Kidney capillary endothelial cell (primary cell): Measurements from ENCODE around the gene APOM.

Source experiments
- DNase-seq: peaks from one replicate; pipeline ENCODE4 v3.0.0-alpha.2; 2018; ENCODE audit warnings: low spot score

Gene APOM

DNA sequence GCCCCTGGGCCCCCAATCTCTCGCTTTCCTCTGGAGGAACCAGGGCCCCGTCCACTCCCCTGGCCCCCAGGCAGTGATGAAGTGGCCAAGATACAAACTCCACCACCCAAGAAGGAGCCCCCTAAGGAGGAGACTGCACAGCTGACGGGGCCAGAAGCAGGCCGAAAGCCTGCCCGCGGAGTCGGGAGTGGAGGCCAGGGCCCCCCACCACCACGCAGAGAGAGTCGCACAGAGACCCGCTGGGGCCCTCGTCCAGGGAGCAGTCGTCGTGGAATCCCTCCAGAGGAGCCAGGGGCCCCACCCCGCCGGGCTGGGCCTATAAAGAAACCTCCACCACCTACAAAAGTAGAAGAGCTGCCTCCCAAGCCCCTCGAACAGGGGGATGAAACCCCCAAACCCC is 24.5 kb upstream of the APOM start:
- DNase-seq = no peak

DNA sequence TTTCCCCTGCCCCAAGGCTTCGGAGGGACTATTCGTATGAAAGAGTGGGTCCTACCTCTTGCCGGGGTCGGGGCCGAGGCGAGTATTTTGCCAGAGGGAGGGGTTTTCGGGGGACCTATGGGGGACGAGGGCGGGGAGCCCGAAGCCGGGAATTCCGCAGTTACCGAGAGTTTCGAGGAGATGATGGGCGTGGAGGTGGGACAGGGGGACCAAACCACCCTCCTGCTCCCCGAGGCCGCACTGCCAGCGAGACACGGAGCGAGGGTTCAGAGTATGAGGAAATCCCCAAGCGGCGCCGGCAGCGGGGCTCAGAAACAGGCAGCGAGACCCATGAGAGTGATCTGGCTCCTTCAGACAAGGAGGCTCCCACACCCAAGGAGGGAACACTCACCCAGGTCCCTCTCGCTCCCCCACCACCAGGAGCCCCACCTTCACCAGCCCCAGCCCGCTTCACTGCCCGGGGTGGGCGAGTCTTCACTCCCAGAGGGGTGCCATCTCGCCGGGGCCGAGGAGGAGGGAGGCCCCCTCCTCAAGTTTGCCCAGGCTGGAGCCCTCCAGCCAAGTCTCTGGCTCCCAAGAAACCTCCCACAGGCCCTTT is 23.9 kb upstream of the APOM start:
- no peak for DNase-seq

DNA sequence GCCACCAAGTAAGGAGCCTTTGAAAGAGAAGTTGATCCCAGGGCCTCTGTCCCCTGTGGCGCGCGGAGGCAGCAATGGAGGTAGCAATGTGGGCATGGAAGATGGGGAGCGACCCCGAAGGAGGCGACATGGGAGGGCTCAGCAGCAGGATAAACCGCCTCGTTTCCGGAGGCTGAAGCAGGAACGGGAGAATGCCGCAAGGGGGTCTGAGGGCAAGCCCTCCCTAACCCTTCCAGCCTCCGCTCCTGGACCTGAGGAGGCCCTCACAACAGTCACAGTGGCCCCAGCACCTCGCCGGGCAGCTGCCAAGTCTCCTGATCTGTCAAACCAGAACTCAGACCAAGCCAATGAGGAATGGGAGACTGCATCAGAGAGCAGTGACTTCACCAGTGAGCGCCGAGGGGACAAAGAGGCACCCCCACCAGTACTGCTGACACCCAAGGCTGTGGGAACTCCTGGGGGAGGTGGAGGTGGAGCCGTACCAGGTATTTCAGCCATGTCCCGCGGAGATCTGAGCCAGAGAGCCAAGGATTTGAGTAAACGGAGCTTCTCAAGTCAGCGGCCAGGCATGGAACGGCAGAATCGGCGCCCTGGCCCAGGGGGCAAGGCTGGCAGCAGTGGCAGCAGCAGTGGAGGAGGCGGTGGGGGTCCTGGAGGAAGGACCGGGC is 23.3 kb upstream of the APOM start:
- DNase-seq = no peak

DNA sequence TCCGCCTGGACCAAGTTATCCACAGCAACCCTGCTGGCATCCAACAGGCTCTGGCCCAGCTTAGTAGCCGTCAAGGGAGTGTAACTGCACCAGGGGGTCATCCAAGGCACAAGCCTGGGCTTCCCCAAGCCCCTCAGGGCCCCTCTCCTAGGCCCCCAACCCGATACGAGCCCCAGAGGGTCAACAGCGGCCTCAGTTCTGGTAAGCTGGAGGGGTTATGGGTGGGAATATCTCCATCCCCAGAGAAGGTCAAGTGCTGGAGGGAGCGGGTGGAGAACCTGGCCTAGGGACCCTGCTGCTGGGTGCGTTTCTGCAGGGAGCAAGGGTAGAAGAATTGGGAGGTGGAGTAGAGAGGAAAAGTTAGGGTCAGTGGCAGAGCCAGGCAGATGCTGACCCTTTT is 22.2 kb upstream of the APOM start:
- no peak for DNase-seq

DNA sequence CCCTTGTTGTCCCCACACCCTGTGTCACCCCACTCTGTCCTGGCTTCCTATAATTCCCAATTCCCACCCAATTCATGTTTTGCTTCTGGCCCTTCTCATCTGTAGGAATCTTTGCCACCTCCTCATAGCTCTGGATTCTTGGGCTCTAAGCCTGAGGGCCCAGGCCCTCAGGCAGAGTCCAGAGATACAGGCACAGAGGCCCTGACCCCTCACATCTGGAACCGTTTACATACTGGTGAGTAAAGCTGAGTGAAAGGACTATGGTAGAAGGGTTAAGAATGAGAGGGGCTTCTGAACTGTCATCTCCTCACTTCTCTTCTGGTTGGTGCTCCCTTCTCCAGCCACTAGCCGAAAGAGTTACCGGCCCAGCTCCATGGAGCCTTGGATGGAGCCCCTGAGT is 21.6 kb upstream of the APOM start:
- no peak for DNase-seq

DNA sequence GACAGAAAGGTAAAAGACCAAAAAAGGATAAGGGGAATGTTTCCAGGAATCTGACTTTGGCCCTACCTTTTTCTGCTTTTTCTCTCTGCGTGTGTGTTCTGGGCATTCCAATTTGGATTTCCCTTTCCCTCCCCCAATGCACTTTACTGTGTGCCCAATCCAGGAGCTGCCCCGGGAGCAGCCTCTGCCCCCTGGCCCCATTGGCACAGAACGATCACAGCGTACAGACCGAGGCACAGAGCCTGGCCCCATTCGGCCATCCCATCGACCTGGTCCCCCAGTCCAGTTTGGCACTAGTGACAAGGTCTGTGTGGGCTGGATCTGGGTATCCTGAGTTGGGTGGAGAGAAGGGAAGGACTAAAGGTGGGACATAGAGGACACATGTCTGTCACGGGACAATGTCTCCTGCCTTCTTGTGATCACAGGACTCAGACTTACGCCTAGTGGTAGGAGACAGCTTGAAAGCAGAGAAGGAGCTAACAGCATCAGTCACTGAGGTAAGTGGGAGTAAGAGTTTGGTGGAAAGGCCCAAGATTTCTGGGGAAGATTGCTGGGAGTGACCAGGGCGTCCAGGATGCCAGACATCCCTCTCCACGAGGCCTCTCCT is 20.6 kb upstream of the APOM start:
- no peak for DNase-seq

- DNase-seq = no peak
These were observed 18.7 kb upstream of the APOM start for GRCh38 chr6:31636698-31637596.

DNA sequence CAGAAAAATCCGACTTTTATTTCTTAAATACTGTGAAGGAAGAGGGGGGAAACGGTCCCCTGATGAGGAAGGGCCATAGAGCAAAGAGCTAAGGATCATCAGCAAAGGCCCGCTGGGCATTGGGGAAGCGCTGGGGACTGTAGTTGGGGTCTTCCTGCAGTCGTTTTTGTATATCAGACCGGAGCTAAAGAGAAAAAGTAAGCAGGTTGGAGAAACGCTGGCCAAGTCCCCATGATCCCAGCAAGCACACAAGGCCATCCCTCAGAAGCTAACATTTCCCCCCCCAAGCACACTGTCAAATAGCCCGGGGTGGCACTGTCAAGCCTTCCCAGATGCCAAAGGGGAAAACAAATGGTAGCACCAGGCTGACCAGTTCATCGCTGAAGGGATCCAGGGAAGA is 16.7 kb upstream of the APOM start:
- DNase-seq = no peak

- no peak for DNase-seq
These were observed 16.2 kb upstream of the APOM start for GRCh38 chr6:31639449-31639861.

DNA sequence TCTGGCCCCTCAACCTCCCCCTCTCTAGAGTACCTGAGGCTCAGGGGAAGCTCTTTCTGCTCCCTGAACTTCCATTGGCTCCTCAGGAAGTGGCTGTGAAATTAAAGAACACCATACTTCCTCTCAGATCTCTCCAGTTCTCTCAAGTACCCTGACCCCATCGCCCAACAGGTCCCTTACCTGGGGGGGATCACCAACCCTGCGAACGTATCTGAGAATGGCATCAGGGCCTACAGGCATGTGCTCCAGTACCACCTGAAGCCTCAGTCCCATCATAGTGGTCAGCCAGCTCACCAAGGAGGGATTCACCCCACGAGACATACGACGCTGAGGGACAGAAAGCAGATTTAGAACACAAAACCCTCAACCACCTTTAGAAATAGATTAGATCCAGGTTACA is 15.1 kb upstream of the APOM start:
- no peak for DNase-seq

- no peak for DNase-seq
These were observed 14.3 kb upstream of the APOM start for GRCh38 chr6:31641370-31641769.

- DNase-seq = no peak
These were observed 12.7 kb upstream of the APOM start for GRCh38 chr6:31642798-31643570.

- no peak for DNase-seq
These were observed 11.8 kb upstream of the APOM start for GRCh38 chr6:31643818-31644454.

GRCh38 chr6:31645325-31645724 is 10.4 kb upstream of the APOM start:
- no peak for DNase-seq

GRCh38 chr6:31651602-31652191 is 4.0 kb upstream of the APOM start:
- peak; percentile 85 for DNase-seq

DNA sequence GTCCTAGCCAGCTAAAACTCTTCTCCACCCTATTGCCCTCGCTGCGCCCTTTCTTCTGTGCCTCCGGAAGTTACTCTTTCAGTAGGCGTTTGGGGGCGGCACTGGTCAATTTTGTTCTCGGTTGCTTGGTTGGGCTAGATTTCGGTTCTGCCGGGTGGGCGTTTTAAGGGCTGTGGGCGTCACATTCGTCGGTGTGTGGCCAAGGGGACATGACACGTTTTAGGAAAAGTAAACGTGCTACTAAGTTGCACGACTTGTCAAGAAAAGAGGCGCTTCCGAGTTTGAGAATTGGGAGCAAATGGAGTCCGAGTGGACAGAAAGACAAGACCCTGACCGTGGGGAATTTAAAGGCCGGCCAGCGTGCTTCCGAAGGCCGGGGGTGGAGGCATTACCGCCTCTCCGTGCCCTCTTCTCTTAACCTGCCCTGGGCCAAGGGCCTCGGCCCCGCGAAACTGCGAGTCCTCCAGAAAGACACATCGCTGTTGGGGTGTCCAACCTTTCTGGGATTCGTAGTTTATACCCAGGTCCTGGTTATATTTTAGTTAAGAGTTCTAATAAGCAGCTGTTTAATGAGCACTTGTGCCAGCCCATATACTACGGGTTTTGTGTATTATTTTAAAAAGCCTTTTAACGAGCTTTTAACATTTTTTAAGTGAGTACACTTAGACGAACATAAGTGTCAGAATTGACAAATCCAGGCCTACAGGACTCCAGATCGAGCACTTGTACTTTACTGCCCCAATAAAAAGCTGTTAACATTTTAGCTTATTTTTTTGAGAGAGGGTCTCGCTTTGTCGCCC is 2.6 kb upstream of the APOM start:
- no peak for DNase-seq

GRCh38 chr6:31654574-31655348 is 933 bp upstream of the APOM start:
- no peak for DNase-seq

- no peak for DNase-seq
These were observed 1.9 kb downstream of the APOM start for GRCh38 chr6:31657406-31658157.
